Esophagus squamous epithelium (tissue), 5 donors: ENCODE data around the gene RTF2. TPM values are rescaled to one million over a fixed set of nuclear protein-coding genes. Genes with fewer than 3 reads are reported as not detected.

Experiments
- DNase-seq: peaks from one replicate; lab custom pipeline; 2025; lab: John Stamatoyannopoulos, UW
- H3K27ac ChIP-seq, 4 donors: fragments of 200-600 bp; sonication (generic); one replicate each; pipeline ENCODE4 v1.5.1; 2016 to 2019; ENCODE audit warnings: mild to moderate bottlenecking in 1 of 4
- H3K27me3 ChIP-seq, 4 donors: fragments of 200-600 bp; sonication (generic); 1 replicate in 3 of 4; 2 replicates in 1 of 4; pipeline versions ENCODE4 v1.5.1 to v1.6.0; 2017 to 2021; ENCODE audit warnings: antibody characterized with exemption in 1 of 4
- H3K36me3 ChIP-seq, 3 donors: fragments of 200-600 bp; sonication (generic); one replicate each; pipeline ENCODE4 v1.5.1; 2016 to 2019
- H3K4me1 ChIP-seq, 3 donors: fragments of 200-600 bp; sonication (generic); one replicate each; pipeline ENCODE4 v1.5.1; 2017 to 2019
- H3K4me3 ChIP-seq, 4 donors: fragments of 200-600 bp; sonication (generic); 1 replicate in 3 of 4; 2 replicates in 1 of 4; pipeline ENCODE4 v1.5.1; 2016 to 2019; ENCODE audit warnings: mild to moderate bottlenecking in 2 of 4, moderate library complexity in 1 of 4
- H3K9me3 ChIP-seq, 3 donors: fragments of 200-600 bp; sonication (generic); one replicate each; pipeline ENCODE4 v1.5.1; 2016 to 2019
- POLR2A ChIP-seq, 4 donors: fragments of 450-650 bp; IDR thresholded peaks; one replicate each; pipeline ENCODE4 v1.6.1; 2017; ENCODE audit warnings: antibody characterized with exemption in 4 of 4, mild to moderate bottlenecking in 4 of 4, moderate library complexity in 3 of 4
- WGBS, 2 donors: methylation state at CpG; one replicate each; pipeline ENCODE4 v1.1.5; 2018; 5-methylcytosine and 5-hydroxymethylcytosine counted together
- intact Hi-C: fragments of 100-400 bp; cut with DNase I; formaldehyde crosslinking; loops from one replicate; pipeline ENCODE4 v1.15.0; 2022
- total RNA-seq, 4 donors: library from RNA; depleted of rRNA; stranded (reverse); fragments of >200 nt; gene quantifications; one replicate each; pipeline ENCODE4 v1.1.0, GENCODE V29; 2016
- TF ChIP-seq, protein P1 (sequence below), 6 experiments: fragments of 450-650 bp in 4 of 6; fragments of 200-600 bp in 2 of 6; sonication (generic) in 2 of 6; IDR thresholded peaks; one replicate each; pipeline ENCODE4 v1.5.1; 2016 to 2019; ENCODE audit warnings: antibody characterized with exemption in 6 of 6, mild to moderate bottlenecking in 4 of 6, moderate library complexity in 4 of 6
- donor health status: DM: yes; HTN: yes; CAD: no.

RTF2 gene
- total RNA-seq, 4 donors from 2014 or later: 40.3 to 53.6 (median 44.7) TPM

DNA sequence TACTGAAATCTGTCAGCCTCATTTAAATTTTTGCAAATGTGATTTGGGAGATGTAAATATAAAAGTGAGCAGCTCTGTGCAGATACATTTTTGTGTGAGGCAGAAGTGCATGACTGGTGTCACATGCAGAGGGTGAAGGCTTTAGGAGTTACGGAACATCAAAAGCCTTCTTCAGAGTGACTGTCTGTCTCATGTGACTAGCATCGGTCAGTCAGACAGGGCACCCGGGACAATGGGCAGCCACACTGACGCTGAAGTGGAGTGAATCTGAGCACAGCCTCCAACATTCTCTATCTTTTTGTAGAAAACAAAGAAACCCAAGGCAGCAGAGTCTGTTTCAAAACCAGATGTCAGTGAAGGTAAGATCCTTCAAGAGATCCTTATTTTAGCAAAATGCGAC is 48.2 kb downstream of the RTF2 start:
- no peak overlapping the region for H3K27ac ChIP-seq
- H3K9me3 ChIP-seq: peaks cover 0 to 23% (median 16%) of the 10 kb centered on the region in 3 donors
- no peaks in the 10 kb centered on the region for H3K27me3 ChIP-seq
- intact Hi-C loops: no loop called here
- H3K4me3 ChIP-seq: no peak overlapping the region
- peaks cover 28 to 98% (median 32%) of the 10 kb centered on the region in 3 donors for H3K36me3 ChIP-seq
- TF ChIP-seq POLR2A (IDR thresholded peaks at IDR 0.05): no peak
- TF ChIP-seq, protein P1, sequence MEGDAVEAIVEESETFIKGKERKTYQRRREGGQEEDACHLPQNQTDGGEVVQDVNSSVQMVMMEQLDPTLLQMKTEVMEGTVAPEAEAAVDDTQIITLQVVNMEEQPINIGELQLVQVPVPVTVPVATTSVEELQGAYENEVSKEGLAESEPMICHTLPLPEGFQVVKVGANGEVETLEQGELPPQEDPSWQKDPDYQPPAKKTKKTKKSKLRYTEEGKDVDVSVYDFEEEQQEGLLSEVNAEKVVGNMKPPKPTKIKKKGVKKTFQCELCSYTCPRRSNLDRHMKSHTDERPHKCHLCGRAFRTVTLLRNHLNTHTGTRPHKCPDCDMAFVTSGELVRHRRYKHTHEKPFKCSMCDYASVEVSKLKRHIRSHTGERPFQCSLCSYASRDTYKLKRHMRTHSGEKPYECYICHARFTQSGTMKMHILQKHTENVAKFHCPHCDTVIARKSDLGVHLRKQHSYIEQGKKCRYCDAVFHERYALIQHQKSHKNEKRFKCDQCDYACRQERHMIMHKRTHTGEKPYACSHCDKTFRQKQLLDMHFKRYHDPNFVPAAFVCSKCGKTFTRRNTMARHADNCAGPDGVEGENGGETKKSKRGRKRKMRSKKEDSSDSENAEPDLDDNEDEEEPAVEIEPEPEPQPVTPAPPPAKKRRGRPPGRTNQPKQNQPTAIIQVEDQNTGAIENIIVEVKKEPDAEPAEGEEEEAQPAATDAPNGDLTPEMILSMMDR (IDR thresholded peaks at IDR 0.05): no peak
- WGBS, 2 donors: 73 to 86% methylated on average over 5 of the region's 5 CpGs
- H3K4me1 ChIP-seq: no peaks in the 10 kb centered on the region
- DNase-seq: no peak

DNA sequence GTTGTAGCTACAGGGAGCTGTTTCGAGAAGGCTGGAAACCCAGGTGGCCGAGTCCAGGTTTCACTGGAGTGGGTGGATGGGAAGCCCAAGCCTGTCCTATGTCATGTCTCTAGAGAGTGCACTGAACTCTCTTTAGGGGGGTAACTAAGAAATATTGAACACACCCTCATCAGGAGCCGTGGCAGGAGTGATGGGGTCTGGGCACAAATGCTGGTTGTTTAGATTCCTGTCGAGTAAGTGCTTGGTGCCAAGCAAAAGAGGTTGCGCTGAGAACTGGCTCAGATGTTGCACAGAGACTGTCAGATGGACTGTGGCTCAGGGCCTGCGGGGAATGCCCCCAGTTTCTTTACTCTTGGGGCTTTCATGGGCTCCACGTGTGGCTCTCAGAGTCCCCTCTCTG is 48.8 kb downstream of the RTF2 start:
- Histone ChIP-seq H3K27me3 (no peaks in the 10 kb centered on the region), H3K36me3 (peaks cover 28 to 92% (median 32%) of the 10 kb centered on the region in 3 donors), H3K27ac (no peak overlapping the region), H3K4me1 (no peaks in the 10 kb centered on the region), H3K9me3 (peaks cover 0 to 23% (median 16%) of the 10 kb centered on the region in 3 donors), H3K4me3 (no peak overlapping the region)
- TF ChIP-seq, protein P1 (IDR thresholded peaks at IDR 0.05): no peak
- TF ChIP-seq POLR2A (IDR thresholded peaks at IDR 0.05): no peak
- no peak for DNase-seq
- 94% methylated on average over 7 of the region's 7 CpGs; no CpG with 5 or more reads in 1 of the 2 donors for WGBS, 2 donors
- intact Hi-C loops: no loop called here

DNA sequence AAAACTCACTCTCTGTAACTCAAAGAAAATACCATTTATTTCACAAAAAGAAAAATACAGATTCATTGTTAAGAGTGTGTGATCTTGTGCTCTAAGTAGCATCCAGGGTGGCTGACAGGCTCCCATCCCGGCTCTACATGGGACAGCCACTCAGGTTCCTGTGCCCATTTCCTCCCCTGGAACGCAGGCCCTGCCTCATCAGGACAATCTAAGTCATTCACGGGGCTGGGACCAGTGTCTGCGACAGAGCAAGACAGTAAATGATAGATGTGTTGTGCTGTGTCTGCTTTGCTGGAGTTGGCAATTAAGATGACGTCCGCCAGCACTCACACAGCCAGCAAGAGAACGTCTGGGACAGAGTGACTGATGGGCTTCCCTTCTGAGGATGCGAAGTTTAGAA is 49.2 kb downstream of the RTF2 start:
- Histone ChIP-seq H3K9me3 (peaks cover 0 to 23% (median 16%) of the 10 kb centered on the region in 3 donors), H3K27me3 (no peaks in the 10 kb centered on the region), H3K4me3 (no peak overlapping the region), H3K36me3 (peaks cover 28 to 88% (median 32%) of the 10 kb centered on the region in 3 donors), H3K27ac (no peak overlapping the region), H3K4me1 (no peaks in the 10 kb centered on the region)
- intact Hi-C loops: no loop called here
- 82 to 88% methylated on average over 6 to 7 of the region's 8 CpGs for WGBS, 2 donors
- no peak for DNase-seq
- TF ChIP-seq, protein P1 (IDR thresholded peaks at IDR 0.05): no peak
- TF ChIP-seq POLR2A (IDR thresholded peaks at IDR 0.05): no peak

- Histone ChIP-seq H3K27me3 (no peaks in the 10 kb centered on the region), H3K27ac (no peak overlapping the region), H3K36me3 (peaks cover 28 to 83% (median 32%) of the 10 kb centered on the region in 3 donors), H3K4me3 (no peak overlapping the region), H3K4me1 (no peaks in the 10 kb centered on the region), H3K9me3 (peaks cover 0 to 23% (median 16%) of the 10 kb centered on the region in 3 donors)
- DNase-seq: no peak
- intact Hi-C loops: no loop called here
- no peak for TF ChIP-seq POLR2A (IDR thresholded peaks at IDR 0.05)
- TF ChIP-seq, protein P1 (IDR thresholded peaks at IDR 0.05): no peak
- WGBS, 2 donors: 90% methylated on average over 11 of the region's 14 CpGs; no CpG with 5 or more reads in 1 of the 2 donors
These were observed 49.7 kb downstream of the RTF2 start for GRCh38 chr20:56518126-56518525.

- no peak for DNase-seq
- H3K4me3 ChIP-seq: no peak overlapping the region
- no peaks in the 10 kb centered on the region for H3K4me1 ChIP-seq
- peaks cover 0 to 23% (median 16%) of the 10 kb centered on the region in 3 donors for H3K9me3 ChIP-seq
- intact Hi-C loops: no loop called here
- no peak overlapping the region for H3K27ac ChIP-seq
- no peak for TF ChIP-seq POLR2A (IDR thresholded peaks at IDR 0.05)
- TF ChIP-seq, protein P1 (IDR thresholded peaks at IDR 0.05): no peak
- H3K27me3 ChIP-seq: no peaks in the 10 kb centered on the region
- peaks cover 27 to 75% (median 28%) of the 10 kb centered on the region in 3 donors for H3K36me3 ChIP-seq
- WGBS, 2 donors: 90 to 93% methylated on average over 9 to 10 of the region's 10 CpGs
These were observed 50.4 kb downstream of the RTF2 start for GRCh38 chr20:56518721-56519398.
